Measurements from ENCODE around the gene VSIG1. TPM values are rescaled to one million over a fixed set of nuclear protein-coding genes. Genes with fewer than 3 reads are reported as not detected.

Gene VSIG1
- total and polyA plus RNA-seq, 2 of the 4 experiments (the other 2 are of a cell fraction) = not detected

DNA sequence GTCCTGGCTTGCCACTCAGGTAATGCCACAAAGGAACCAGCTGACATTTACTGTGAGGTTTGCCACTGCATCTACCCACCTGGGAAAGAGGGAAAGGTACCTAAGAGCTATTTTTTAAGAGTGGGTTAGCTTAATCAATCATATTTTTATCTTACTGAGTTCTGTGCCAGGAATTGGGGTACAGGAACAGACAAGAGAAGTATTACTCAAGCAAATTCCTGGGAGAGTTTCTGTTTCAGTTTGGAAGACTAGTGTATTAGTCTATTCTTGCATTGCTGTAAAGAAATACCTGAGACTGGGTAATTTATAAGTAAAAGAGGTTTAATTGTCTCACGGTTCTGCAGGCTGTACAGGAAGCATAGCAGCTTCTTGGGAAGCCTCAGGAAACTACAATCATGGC is 23.3 kb downstream of the VSIG1 start:
- no CpG with 5 or more reads among the region's 1 CpG for WGBS, 2 experiments (ENCODE audit: extremely low coverage in 2 of 2, insufficient read length in 1 of 2)
- no peak overlapping the region for H2BK15ac ChIP-seq (ENCODE audit: low read depth, low read length)
- H4K8ac ChIP-seq (ENCODE audit: low read depth in 2 of 2, low read length in 2 of 2) = no peak overlapping the region
- H3K4ac ChIP-seq (ENCODE audit: low read depth, low read length) = no peak overlapping the region
- no peak overlapping the region for H3K4me3 ChIP-seq (ENCODE audit: insufficient read depth, low read depth, low read length)
- no peaks in the 10 kb centered on the region for H3K9me3 ChIP-seq (ENCODE audit: control insufficient read depth, insufficient read depth, low read length)
- H3K56ac ChIP-seq (ENCODE audit: extremely low read depth, insufficient read depth, low read length) = no peak overlapping the region
- BruUV-seq (replicated peaks) = no TSS peak
- H2AK9ac ChIP-seq (replicated peaks; ENCODE audit: low read depth, low read length, poor library complexity) = no peak overlapping the region
- H3K23ac ChIP-seq (ENCODE audit: low read depth, low read length) = no peak overlapping the region
- POLR2A ChIA-PET (ENCODE audit: unreplicated experiment) = no interaction called here
- in situ Hi-C loops (cut with MboI; ENCODE audit: low sequenced_read_pairs) (no loop called here), dilution Hi-C loops (cut with HindIII; ENCODE audit: low sequenced_read_pairs, unreplicated experiment) (no loop called here), intact Hi-C loops (cut with micrococcal nuclease) (no loop called here)
- H3K27ac ChIP-seq (ENCODE audit: insufficient read depth, low read length) = no peak overlapping the region
- H2BK20ac ChIP-seq (ENCODE audit: low read depth, low read length) = no peak overlapping the region
- H3K36me3 ChIP-seq (ENCODE audit: control insufficient read depth, insufficient read depth, low read length) = no peaks in the 10 kb centered on the region
- H2BK5ac ChIP-seq (ENCODE audit: low read depth, low read length, poor library complexity, severe bottlenecking) = no peak overlapping the region
- H3K27me3 ChIP-seq (ENCODE audit: control insufficient read depth, insufficient read depth, low read length) = peaks cover 35% of the 10 kb centered on the region
- no peak overlapping the region for H3K9ac ChIP-seq (ENCODE audit: low read depth, low read length)
- DNase-seq = no peak
- no peak overlapping the region for H2AK5ac ChIP-seq (ENCODE audit: low read depth, low read length)
- no peak overlapping the region for H2BK120ac ChIP-seq (ENCODE audit: low read depth, low read length)
- no peaks in the 10 kb centered on the region for H4K20me1 ChIP-seq (ENCODE audit: insufficient read depth, low read length)
- no peak overlapping the region for H3K18ac ChIP-seq (ENCODE audit: low read depth, low read length)
- H3K14ac ChIP-seq (replicated peaks; ENCODE audit: low read depth, low read length) = no peak overlapping the region
- H3K79me1 ChIP-seq (ENCODE audit: low read depth in 1 of 2, low read length in 2 of 2) = no peaks in the 10 kb centered on the region
- H3K4me1 ChIP-seq (ENCODE audit: control insufficient read depth, insufficient read depth, low read length) = peaks cover 2% of the 10 kb centered on the region
- no peaks in the 10 kb centered on the region; the same call in 1 of the 2 replicates for H3K9me1 ChIP-seq (ENCODE audit: insufficient read depth, low read length)
- H4K5ac ChIP-seq (ENCODE audit: low read depth, low read length) = no peak overlapping the region
- H2AFZ ChIP-seq (replicated peaks; ENCODE audit: low read length, poor library complexity) = no peak overlapping the region
- ATAC-seq (ENCODE audit: low read depth) = no peak
- H3K4me2 ChIP-seq (ENCODE audit: low read depth, low read length) = no peak overlapping the region
- CTCF ChIA-PET = no interaction called here
- no peak for TF ChIP-seq MAFK (IDR thresholded peaks at IDR 0.05; ENCODE audit: low read depth, low read length)
- no peak for TF ChIP-seq CHD1 (IDR thresholded peaks at IDR 0.05; ENCODE audit: low read depth, low read length)
- TF ChIP-seq SMC3 (IDR thresholded peaks at IDR 0.05; ENCODE audit: low read depth, low read length) = no peak
- no peak for TF ChIP-seq RFX5 (IDR thresholded peaks at IDR 0.05; ENCODE audit: low read depth, low read length)
- TF ChIP-seq POLR2A (IDR thresholded peaks at IDR 0.05; ENCODE audit: low read depth, low read length) = no peak
- TF ChIP-seq CEBPB (IDR thresholded peaks at IDR 0.05; ENCODE audit: low read depth, low read length) = no peak
- no peak for TF ChIP-seq BHLHE40 (IDR thresholded peaks at IDR 0.05; ENCODE audit: low read depth, low read length)
- no peak for TF ChIP-seq RCOR1 (IDR thresholded peaks at IDR 0.05; ENCODE audit: insufficient replicate concordance, low read length)
- no peak overlapping the region for H4K91ac ChIP-seq (ENCODE audit: insufficient read depth, low read depth, low read length)

Measured in IMR-90 (cell line).